Astrocyte (in vitro differentiated cells and primary cell): Measurements from ENCODE around the gene CCAR1.

Source experiments
- EZH2 ChIP-seq: IDR thresholded peaks from 2 replicates; pipeline ENCODE4 v1.6.1; 2012; ENCODE audit warnings: mild to moderate bottlenecking, low read length, inconsistent platforms; ENCODE audit not compliant: insufficient read depth
- TF ChIP-seq, protein P1 (sequence below): IDR thresholded peaks from 2 replicates; pipeline ENCODE4 v1.5.1; 2011; ENCODE audit warnings: low read depth, mild to moderate bottlenecking, inconsistent platforms, low read length, moderate library complexity; ENCODE audit not compliant: insufficient read depth

- TF ChIP-seq, protein P1, sequence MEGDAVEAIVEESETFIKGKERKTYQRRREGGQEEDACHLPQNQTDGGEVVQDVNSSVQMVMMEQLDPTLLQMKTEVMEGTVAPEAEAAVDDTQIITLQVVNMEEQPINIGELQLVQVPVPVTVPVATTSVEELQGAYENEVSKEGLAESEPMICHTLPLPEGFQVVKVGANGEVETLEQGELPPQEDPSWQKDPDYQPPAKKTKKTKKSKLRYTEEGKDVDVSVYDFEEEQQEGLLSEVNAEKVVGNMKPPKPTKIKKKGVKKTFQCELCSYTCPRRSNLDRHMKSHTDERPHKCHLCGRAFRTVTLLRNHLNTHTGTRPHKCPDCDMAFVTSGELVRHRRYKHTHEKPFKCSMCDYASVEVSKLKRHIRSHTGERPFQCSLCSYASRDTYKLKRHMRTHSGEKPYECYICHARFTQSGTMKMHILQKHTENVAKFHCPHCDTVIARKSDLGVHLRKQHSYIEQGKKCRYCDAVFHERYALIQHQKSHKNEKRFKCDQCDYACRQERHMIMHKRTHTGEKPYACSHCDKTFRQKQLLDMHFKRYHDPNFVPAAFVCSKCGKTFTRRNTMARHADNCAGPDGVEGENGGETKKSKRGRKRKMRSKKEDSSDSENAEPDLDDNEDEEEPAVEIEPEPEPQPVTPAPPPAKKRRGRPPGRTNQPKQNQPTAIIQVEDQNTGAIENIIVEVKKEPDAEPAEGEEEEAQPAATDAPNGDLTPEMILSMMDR, result no peak
- TF ChIP-seq EZH2, result no peak
These were observed 23.9 kb upstream of the CCAR1 start for GRCh38 chr10:68697106-68697505.
